K562 (cell line): ENCODE results near the gene SUCNR1. TPM values are rescaled to one million over a fixed set of nuclear protein-coding genes. Genes with fewer than 3 reads are reported as not detected.

Source experiments
- ATAC-seq: fragments of 200-7000 bp; cut with Tn5 transposase; 3 replicates; pipeline ENCODE4 v1.9.1; 2020; ENCODE audit warnings: moderate library complexity
- BruUV-seq: library from RNA; stranded (reverse); fragments of 400-500 nt; replicated peaks from 2 replicates; lab custom pipeline; 2021; lab: Mats Ljungman, UMichigan
- CTCF ChIA-PET: fragments of 300-600 bp; formaldehyde crosslinking; extraction: SDS; loops from one replicate; lab custom pipeline; 2021; ENCODE audit warnings: low intra/inter-chr PET ratio; lab: Yijun Ruan, JAX
- POLR2A ChIA-PET: fragments of 300-600, 350-650 bp; sonication (Branson Sonifier 250); formaldehyde crosslinking; extraction: SDS; loops from one replicate; lab custom pipeline; 2021; ENCODE audit warnings: antibody characterized with exemption, inconsistent platforms; lab: Yijun Ruan, JAX
- DNase-seq, 4 experiments: peaks; one replicate each; pipeline versions ENCODE4 v3.0.0 to v3.0.0-alpha.2; 2011 to 2018; ENCODE audit warnings: low spot score in 3 of 4, mixed read lengths in 3 of 4; ENCODE audit errors: extremely low read depth in 1 of 4
- FAIRE-seq: peaks from 2 replicates; lab custom pipeline; 2011; peaks lifted over from hg19 to GRCh38; lab: Jason Lieb, UNC
- H2AFZ ChIP-seq: 2 replicates; pipeline ENCODE4 v1.6.0; 2011; ENCODE audit warnings: low read depth, low read length, control low read depth, inconsistent platforms
- H3K27ac ChIP-seq: fragments of 200-600 bp; 3 replicates; pipeline ENCODE4 v1.8.0; 2011; ENCODE audit warnings: low read depth, mild to moderate bottlenecking, control low read depth, inconsistent platforms, low read length, moderate library complexity, mixed read lengths; ENCODE audit errors: extremely low read depth
- H3K27me3 ChIP-seq, 2 experiments: fragments of 300-600 bp in 1 of 2; 2 replicates in 1 of 2; 3 replicates in 1 of 2; pipeline versions ENCODE4 v1.6.0 to v1.8.0; 2011; ENCODE audit warnings: inconsistent platforms in 2 of 2, low read length in 2 of 2, mild to moderate bottlenecking in 1 of 2, mixed read lengths in 1 of 2, moderate library complexity in 1 of 2; ENCODE audit not compliant: control insufficient read depth in 2 of 2, insufficient read depth in 2 of 2
- H3K36me3 ChIP-seq: fragments of 300-600 bp; 3 replicates; pipeline ENCODE4 v1.8.0; 2011; ENCODE audit warnings: mild to moderate bottlenecking, low read length, inconsistent platforms; ENCODE audit not compliant: control insufficient read depth, insufficient read depth
- H3K4me1 ChIP-seq, 2 experiments: fragments of 200-600 bp in 1 of 2; replicated peaks in 1 of 2; 2 replicates in 1 of 2; 3 replicates in 1 of 2; pipeline versions ENCODE4 v1.5.1 to v1.8.0; 2011; ENCODE audit warnings: inconsistent platforms in 2 of 2, low read length in 2 of 2, mild to moderate bottlenecking in 1 of 2, mixed read lengths in 1 of 2, moderate library complexity in 1 of 2; ENCODE audit not compliant: control insufficient read depth in 2 of 2, insufficient read depth in 2 of 2
- H3K4me2 ChIP-seq: 2 replicates; pipeline ENCODE4 v1.6.1; 2011; ENCODE audit warnings: low read length, control low read depth, inconsistent platforms, mixed read lengths; ENCODE audit not compliant: insufficient read depth
- H3K4me3 ChIP-seq: fragments of 200-600 bp; sonication (generic), shearing (Covaris generic); 2 replicates; pipeline ENCODE4 v1.5.1; 2016; ENCODE audit warnings: control low read depth, inconsistent platforms
- H3K79me2 ChIP-seq: fragments of 200-600 bp; 3 replicates; pipeline ENCODE4 v1.8.0; 2011; ENCODE audit warnings: low read length, inconsistent platforms; ENCODE audit not compliant: control insufficient read depth, insufficient read depth
- H3K9ac ChIP-seq, 2 experiments: 2 replicates each; pipeline versions ENCODE4 v1.6.0 to v1.6.1; 2011; ENCODE audit warnings: low read depth in 2 of 2, low read length in 2 of 2, control low read depth in 1 of 2, inconsistent platforms in 1 of 2, mild to moderate bottlenecking in 1 of 2, mixed read lengths in 1 of 2; ENCODE audit not compliant: insufficient read depth in 1 of 2
- H3K9me1 ChIP-seq: one replicate; pipeline ENCODE4 v1.6.0; 2011; ENCODE audit warnings: inconsistent platforms, mild to moderate bottlenecking, low read length, moderate library complexity; ENCODE audit not compliant: control insufficient read depth, insufficient read depth
- H3K9me3 ChIP-seq: replicated peaks from 2 replicates; pipeline ENCODE4 v1.5.1; 2011; ENCODE audit warnings: low read depth, low read length, inconsistent platforms; ENCODE audit not compliant: control insufficient read depth, insufficient read depth
- H4K20me1 ChIP-seq: replicated peaks from 2 replicates; pipeline ENCODE4 v1.6.1; 2011; ENCODE audit warnings: low read length, inconsistent platforms, mixed read lengths; ENCODE audit not compliant: control insufficient read depth, insufficient read depth
- BDP1 ChIP-seq: IDR thresholded peaks from 3 replicates; pipeline ENCODE4 v1.6.1; 2011; ENCODE audit not compliant: insufficient read length, insufficient read depth
- CBX1 ChIP-seq: sonication (generic); IDR thresholded peaks from 2 replicates; pipeline ENCODE4 v1.6.1; 2016; ENCODE audit warnings: antibody characterized with exemption, low read depth, mild to moderate bottlenecking
- ETV6 ChIP-seq, 3 experiments: fragments of 150-350 bp in 1 of 3; sonication (generic) in 1 of 3; formaldehyde crosslinking in 1 of 3; IDR thresholded peaks; 2 replicates each; pipeline versions ENCODE4 v1.6.1 to v1.8.0; 2014 to 2022; ENCODE audit warnings: borderline replicate concordance in 2 of 3, low read depth in 2 of 3, antibody characterized with exemption in 1 of 3, low read length in 1 of 3, mild to moderate bottlenecking in 1 of 3, missing genetic modification reagents in 1 of 3
- MCM3 ChIP-seq: fragments of 450-650 bp; IDR thresholded peaks from 2 replicates; pipeline ENCODE4 v1.6.1; 2016
- MCM7 ChIP-seq, 2 experiments: fragments of 450-650 bp; IDR thresholded peaks; 2 replicates each; pipeline ENCODE4 v1.6.1; 2016 to 2018
- RBM34 ChIP-seq: fragments of 200-400 bp; formaldehyde crosslinking; IDR thresholded peaks from 2 replicates; pipeline ENCODE4 v1.6.1; 2018; ENCODE audit warnings: low read length, borderline replicate concordance; ENCODE audit not compliant: insufficient read depth
- STAT5A ChIP-seq: IDR thresholded peaks from 2 replicates; pipeline ENCODE4 v1.6.1; 2012; ENCODE audit warnings: low read length, inconsistent platforms, borderline replicate concordance
- TSC22D4 ChIP-seq: fragments of 450-650 bp; IDR thresholded peaks from 2 replicates; pipeline ENCODE4 v1.6.1; 2016; ENCODE audit warnings: missing genetic modification characterization, missing biosample characterization, control low read depth
- ZNF121 ChIP-seq: sonication (generic); formaldehyde crosslinking; conservative IDR thresholded peaks from 2 replicates; pipeline ENCODE4 v1.8.0; 2022; ENCODE audit warnings: missing genetic modification reagents
- ZNF232 ChIP-seq: sonication (generic); formaldehyde crosslinking; IDR thresholded peaks from 2 replicates; pipeline ENCODE4 v1.8.0; 2022; ENCODE audit warnings: mild to moderate bottlenecking, missing genetic modification reagents
- ZNF347 ChIP-seq: fragments of 450-650 bp; formaldehyde crosslinking; IDR thresholded peaks from 2 replicates; pipeline ENCODE4 v1.4.0; 2020; ENCODE audit warnings: low read depth, mild to moderate bottlenecking, moderate library complexity
- ZNF766 ChIP-seq: fragments of 200-800 bp; sonication (Bioruptor generic); conservative IDR thresholded peaks from 2 replicates; pipeline ENCODE4 v1.6.1; 2016; ENCODE audit warnings: missing genetic modification characterization, missing compliant biosample characterization
- ZNF780A ChIP-seq: fragments of 250-450 bp; sonication (Bioruptor Pico); IDR thresholded peaks from 2 replicates; pipeline ENCODE4 v1.5.0; 2021; ENCODE audit warnings: mild to moderate bottlenecking
- WGBS: fragments of 100-300 bp; shearing (Covaris generic); methylation state at CpG from one replicate; pipeline ENCODE4 v1.1.6; 2016; ENCODE audit warnings: low coverage, mixed read lengths; ENCODE audit not compliant: insufficient coverage; ENCODE audit errors: missing lambda C conversion rate; 5-methylcytosine and 5-hydroxymethylcytosine counted together
- in situ Hi-C: fragments of 300-500 bp; cut with MboI; formaldehyde crosslinking; loops from 4 replicates; pipeline ENCODE4 v1.15.0; 2018; ENCODE audit warnings: inconsistent platforms, mixed read lengths
- intact Hi-C: fragments of 100-400 bp; cut with micrococcal nuclease; formaldehyde crosslinking; loops from 2 replicates; pipeline ENCODE4 v1.14.2; 2022
- polyA plus RNA-seq, 8 experiments: library from polyadenylated mRNA; depleted of rRNA in 4 of 8; stranded (reverse) in 5 of 8; unstranded in 3 of 8; fragments of >200 nt; fragmentation: Nextera tagmentation in 2 of 8; fragmentation: Illumina TruSeq in 1 of 8; extraction: Ambion mirVana in 2 of 8; extraction: Trizol in 1 of 8; gene quantifications; 2 replicates each; pipeline versions ENCODE4 v1.2.1 to v1.2.3, GENCODE V29; 2011 to 2014; ENCODE audit warnings: inconsistent platforms in 1 of 8, missing spikeins in 1 of 8
- total RNA-seq, 7 experiments: library from RNA; depleted of rRNA in 6 of 7; stranded (reverse); fragments of >200 nt in 6 of 7; fragmentation: Illumina TruSeq in 2 of 7; extraction: Trizol in 2 of 7; gene quantifications; 2 replicates each; pipeline versions ENCODE4 v1.2.1 to v1.2.3, GENCODE V29; 2011 to 2021; ENCODE audit warnings: low replicate concordance in 1 of 7
- TF ChIP-seq, protein P1 (sequence below), 3 experiments: fragments of 200-800 bp in 1 of 3; fragments of 250-450 bp in 1 of 3; fragments of 450-650 bp in 1 of 3; sonication (Bioruptor Pico) in 1 of 3; sonication (Bioruptor generic) in 1 of 3; formaldehyde crosslinking in 1 of 3; IDR thresholded peaks; 2 replicates each; pipeline versions ENCODE4 v1.6.1 to v1.8.0; 2016 to 2022; ENCODE audit warnings: mild to moderate bottlenecking in 2 of 3, missing genetic modification characterization in 2 of 3, missing compliant biosample characterization in 1 of 3, moderate library complexity in 1 of 3
- TF ChIP-seq, protein P2 (sequence below), 2 experiments: fragments of 450-650 bp in 1 of 2; IDR thresholded peaks; 2 replicates each; pipeline ENCODE4 v1.6.1; 2011 to 2017; ENCODE audit warnings: low read depth in 2 of 2, antibody characterized with exemption in 1 of 2, borderline replicate concordance in 1 of 2, low read length in 1 of 2, mild to moderate bottlenecking in 1 of 2, mixed read lengths in 1 of 2; ENCODE audit not compliant: control insufficient read depth in 1 of 2

SUCNR1 gene
- total and polyA plus RNA-seq, 9 of the 15 experiments (the other 6 are each of a cell fraction or from before 2014, with no cell fraction given) = 0.04 to 0.54 (median 0.13) TPM

DNA sequence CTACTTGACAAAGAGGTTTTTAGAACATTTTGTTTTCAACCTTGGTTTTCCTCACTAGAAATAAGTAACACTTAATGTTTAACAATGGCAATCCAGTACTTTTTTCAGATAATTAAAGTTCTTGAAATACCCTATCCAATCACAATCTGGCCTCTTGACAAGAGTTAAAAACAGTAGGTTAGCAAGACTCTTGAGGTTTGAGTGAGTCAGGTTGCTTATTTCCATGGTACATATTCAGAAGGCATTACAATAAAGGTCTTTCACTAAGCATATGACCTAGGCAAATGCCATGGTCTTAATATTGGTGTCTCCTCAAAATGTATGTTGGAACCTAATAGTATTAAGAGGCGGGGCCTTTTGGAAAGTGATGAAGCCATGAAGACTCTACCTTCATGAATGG lies 5.6 kb downstream of the SUCNR1 start:
- no peak for FAIRE-seq
- in situ Hi-C loops = no loop called here
- Histone ChIP-seq H3K36me3 (no peaks in the 10 kb centered on the region), H3K27ac (no peak overlapping the region), H3K4me2 (no peak overlapping the region), H3K79me2 (no peaks in the 10 kb centered on the region), H4K20me1 (no peaks in the 10 kb centered on the region), H3K9ac (no peak overlapping the region), H3K27me3 (no peaks in the 10 kb centered on the region), H2AFZ (no peak overlapping the region), H3K9me3 (no peaks in the 10 kb centered on the region; the same call in 1 of the 2 replicates), H3K4me1 (peaks cover 4 to 32% of the 10 kb centered on the region in 2 experiments), H3K9me1 (no peaks in the 10 kb centered on the region), H3K4me3 (no peak overlapping the region)
- ChIA-PET CTCF (no interaction called here), POLR2A (no interaction called here)
- TF ChIP-seq, protein P1, sequence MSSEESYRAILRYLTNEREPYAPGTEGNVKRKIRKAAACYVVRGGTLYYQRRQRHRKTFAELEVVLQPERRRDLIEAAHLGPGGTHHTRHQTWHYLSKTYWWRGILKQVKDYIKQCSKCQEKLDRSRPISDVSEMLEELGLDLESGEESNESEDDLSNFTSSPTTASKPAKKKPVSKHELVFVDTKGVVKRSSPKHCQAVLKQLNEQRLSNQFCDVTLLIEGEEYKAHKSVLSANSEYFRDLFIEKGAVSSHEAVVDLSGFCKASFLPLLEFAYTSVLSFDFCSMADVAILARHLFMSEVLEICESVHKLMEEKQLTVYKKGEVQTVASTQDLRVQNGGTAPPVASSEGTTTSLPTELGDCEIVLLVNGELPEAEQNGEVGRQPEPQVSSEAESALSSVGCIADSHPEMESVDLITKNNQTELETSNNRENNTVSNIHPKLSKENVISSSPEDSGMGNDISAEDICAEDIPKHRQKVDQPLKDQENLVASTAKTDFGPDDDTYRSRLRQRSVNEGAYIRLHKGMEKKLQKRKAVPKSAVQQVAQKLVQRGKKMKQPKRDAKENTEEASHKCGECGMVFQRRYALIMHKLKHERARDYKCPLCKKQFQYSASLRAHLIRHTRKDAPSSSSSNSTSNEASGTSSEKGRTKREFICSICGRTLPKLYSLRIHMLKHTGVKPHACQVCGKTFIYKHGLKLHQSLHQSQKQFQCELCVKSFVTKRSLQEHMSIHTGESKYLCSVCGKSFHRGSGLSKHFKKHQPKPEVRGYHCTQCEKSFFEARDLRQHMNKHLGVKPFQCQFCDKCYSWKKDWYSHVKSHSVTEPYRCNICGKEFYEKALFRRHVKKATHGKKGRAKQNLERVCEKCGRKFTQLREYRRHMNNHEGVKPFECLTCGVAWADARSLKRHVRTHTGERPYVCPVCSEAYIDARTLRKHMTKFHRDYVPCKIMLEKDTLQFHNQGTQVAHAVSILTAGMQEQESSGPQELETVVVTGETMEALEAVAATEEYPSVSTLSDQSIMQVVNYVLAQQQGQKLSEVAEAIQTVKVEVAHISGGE (CRISPR knock-in tag; IDR thresholded peaks at IDR 0.05) = no peak
- no peak for TF ChIP-seq ZNF121
- TF ChIP-seq TSC22D4 (tag) = no peak
- no peak for TF ChIP-seq RBM34
- TF ChIP-seq, protein P2, sequence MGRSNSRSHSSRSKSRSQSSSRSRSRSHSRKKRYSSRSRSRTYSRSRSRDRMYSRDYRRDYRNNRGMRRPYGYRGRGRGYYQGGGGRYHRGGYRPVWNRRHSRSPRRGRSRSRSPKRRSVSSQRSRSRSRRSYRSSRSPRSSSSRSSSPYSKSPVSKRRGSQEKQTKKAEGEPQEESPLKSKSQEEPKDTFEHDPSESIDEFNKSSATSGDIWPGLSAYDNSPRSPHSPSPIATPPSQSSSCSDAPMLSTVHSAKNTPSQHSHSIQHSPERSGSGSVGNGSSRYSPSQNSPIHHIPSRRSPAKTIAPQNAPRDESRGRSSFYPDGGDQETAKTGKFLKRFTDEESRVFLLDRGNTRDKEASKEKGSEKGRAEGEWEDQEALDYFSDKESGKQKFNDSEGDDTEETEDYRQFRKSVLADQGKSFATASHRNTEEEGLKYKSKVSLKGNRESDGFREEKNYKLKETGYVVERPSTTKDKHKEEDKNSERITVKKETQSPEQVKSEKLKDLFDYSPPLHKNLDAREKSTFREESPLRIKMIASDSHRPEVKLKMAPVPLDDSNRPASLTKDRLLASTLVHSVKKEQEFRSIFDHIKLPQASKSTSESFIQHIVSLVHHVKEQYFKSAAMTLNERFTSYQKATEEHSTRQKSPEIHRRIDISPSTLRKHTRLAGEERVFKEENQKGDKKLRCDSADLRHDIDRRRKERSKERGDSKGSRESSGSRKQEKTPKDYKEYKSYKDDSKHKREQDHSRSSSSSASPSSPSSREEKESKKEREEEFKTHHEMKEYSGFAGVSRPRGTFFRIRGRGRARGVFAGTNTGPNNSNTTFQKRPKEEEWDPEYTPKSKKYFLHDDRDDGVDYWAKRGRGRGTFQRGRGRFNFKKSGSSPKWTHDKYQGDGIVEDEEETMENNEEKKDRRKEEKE (IDR thresholded peaks at IDR 0.05; ENCODE audit: borderline replicate concordance in 1 of 2, control insufficient read depth in 1 of 2, low read depth in 2 of 2, low read length in 1 of 2) = no peak
- no peak for TF ChIP-seq MCM3
- TF ChIP-seq MCM7 (IDR thresholded peaks at IDR 0.05) = no peak
- no peak for TF ChIP-seq CBX1
- TF ChIP-seq STAT5A = no peak
- TF ChIP-seq ZNF232 (CRISPR knock-in tag) = no peak
- TF ChIP-seq ZNF347 (CRISPR knock-in tag) = no peak
- no peak for TF ChIP-seq ETV6 (IDR thresholded peaks at IDR 0.05; ENCODE audit: borderline replicate concordance in 1 of 2, low read depth in 2 of 2, low read length in 1 of 2)
- no peak for TF ChIP-seq ETV6 (CRISPR knock-in tag; IDR thresholded peaks at IDR 0.05; ENCODE audit: borderline replicate concordance)
- no peak for TF ChIP-seq BDP1
- TF ChIP-seq ZNF780A (CRISPR knock-in tag) = no peak
- no peak for TF ChIP-seq ZNF766
- BruUV-seq = no TSS peak
- WGBS = 0% methylated on average over 1 of the region's 1 CpG
- intact Hi-C loops = no loop called here
- no peak for DNase-seq
- ATAC-seq = no peak
